Sigmoid colon (tissue), 4 donors: ENCODE results near the gene CAMTA1.

Experiments used
- EP300 ChIP-seq, 4 donors: sonication (generic); formaldehyde crosslinking; IDR thresholded peaks; one replicate each; pipeline ENCODE4 v1.6.1; 2017; ENCODE audit warnings: antibody characterized with exemption in 4 of 4
- POLR2A ChIP-seq, 2 donors: fragments of 450-650 bp; IDR thresholded peaks; one replicate each; pipeline ENCODE4 v1.6.1; 2016; ENCODE audit warnings: antibody characterized with exemption in 2 of 2, mild to moderate bottlenecking in 2 of 2, moderate library complexity in 2 of 2
- POLR2AphosphoS5 ChIP-seq, 4 donors: sonication (generic); formaldehyde crosslinking; IDR thresholded peaks; one replicate each; pipeline ENCODE4 v1.6.1; 2017; ENCODE audit warnings: antibody characterized with exemption in 4 of 4
- TF ChIP-seq, protein P1 (sequence below), 4 experiments: fragments of 450-650 bp in 3 of 4; fragments of 200-600 bp in 1 of 4; IDR thresholded peaks; one replicate each; pipeline ENCODE4 v1.5.1; 2016 to 2019; ENCODE audit warnings: antibody characterized with exemption in 4 of 4, mild to moderate bottlenecking in 3 of 4, moderate library complexity in 2 of 4

DNA sequence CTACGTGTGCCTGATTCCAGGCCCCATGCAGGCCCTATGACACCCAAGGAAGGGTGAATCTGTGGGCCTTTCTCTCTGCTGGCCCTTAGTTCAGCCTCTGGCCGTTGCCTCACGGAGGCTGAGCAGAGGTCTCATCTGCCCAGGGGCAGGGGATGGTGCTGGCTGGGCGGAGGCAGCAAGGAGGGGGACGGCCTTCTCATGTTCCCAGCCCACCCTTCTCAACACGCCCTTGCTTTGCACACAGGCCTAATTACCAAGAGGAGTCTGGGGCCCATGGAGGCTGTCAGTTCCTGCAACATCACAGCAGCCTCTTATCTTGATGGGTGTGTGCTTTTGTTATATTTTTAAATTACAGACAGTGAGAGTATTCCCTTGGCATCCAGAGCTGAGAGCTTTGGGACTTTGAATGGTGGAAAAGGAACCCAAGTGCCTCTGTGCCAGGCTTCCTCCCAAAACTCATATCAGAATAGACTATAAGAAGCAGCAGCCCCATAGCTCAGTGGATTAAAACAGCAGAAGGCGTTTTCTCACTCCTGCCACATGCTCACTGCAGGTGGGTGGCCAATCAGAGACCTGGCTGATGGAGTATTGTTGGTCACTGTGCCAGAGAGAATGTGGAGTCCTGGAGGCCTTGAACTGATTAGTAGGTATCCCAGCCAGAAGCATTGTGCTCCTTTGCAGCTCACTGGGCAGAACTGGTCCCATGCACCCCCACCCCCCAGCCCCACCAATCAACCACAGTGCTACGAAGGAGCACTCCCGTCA, 164.9 kb downstream of the CAMTA1 start:
- TF ChIP-seq, protein P1, sequence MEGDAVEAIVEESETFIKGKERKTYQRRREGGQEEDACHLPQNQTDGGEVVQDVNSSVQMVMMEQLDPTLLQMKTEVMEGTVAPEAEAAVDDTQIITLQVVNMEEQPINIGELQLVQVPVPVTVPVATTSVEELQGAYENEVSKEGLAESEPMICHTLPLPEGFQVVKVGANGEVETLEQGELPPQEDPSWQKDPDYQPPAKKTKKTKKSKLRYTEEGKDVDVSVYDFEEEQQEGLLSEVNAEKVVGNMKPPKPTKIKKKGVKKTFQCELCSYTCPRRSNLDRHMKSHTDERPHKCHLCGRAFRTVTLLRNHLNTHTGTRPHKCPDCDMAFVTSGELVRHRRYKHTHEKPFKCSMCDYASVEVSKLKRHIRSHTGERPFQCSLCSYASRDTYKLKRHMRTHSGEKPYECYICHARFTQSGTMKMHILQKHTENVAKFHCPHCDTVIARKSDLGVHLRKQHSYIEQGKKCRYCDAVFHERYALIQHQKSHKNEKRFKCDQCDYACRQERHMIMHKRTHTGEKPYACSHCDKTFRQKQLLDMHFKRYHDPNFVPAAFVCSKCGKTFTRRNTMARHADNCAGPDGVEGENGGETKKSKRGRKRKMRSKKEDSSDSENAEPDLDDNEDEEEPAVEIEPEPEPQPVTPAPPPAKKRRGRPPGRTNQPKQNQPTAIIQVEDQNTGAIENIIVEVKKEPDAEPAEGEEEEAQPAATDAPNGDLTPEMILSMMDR (IDR thresholded peaks at IDR 0.05): no peak
- TF ChIP-seq POLR2A (IDR thresholded peaks at IDR 0.05) (no peak), POLR2AphosphoS5 (IDR thresholded peaks at IDR 0.05) (no peak), EP300 (IDR thresholded peaks at IDR 0.05) (no peak)
